ENCODE data around the gene MYF5. TPM values are rescaled to one million over a fixed set of nuclear protein-coding genes. Genes with fewer than 3 reads are reported as not detected.

The MYF5 gene
- total RNA-seq, 4 donors from 2014 or later = not detected

DNA sequence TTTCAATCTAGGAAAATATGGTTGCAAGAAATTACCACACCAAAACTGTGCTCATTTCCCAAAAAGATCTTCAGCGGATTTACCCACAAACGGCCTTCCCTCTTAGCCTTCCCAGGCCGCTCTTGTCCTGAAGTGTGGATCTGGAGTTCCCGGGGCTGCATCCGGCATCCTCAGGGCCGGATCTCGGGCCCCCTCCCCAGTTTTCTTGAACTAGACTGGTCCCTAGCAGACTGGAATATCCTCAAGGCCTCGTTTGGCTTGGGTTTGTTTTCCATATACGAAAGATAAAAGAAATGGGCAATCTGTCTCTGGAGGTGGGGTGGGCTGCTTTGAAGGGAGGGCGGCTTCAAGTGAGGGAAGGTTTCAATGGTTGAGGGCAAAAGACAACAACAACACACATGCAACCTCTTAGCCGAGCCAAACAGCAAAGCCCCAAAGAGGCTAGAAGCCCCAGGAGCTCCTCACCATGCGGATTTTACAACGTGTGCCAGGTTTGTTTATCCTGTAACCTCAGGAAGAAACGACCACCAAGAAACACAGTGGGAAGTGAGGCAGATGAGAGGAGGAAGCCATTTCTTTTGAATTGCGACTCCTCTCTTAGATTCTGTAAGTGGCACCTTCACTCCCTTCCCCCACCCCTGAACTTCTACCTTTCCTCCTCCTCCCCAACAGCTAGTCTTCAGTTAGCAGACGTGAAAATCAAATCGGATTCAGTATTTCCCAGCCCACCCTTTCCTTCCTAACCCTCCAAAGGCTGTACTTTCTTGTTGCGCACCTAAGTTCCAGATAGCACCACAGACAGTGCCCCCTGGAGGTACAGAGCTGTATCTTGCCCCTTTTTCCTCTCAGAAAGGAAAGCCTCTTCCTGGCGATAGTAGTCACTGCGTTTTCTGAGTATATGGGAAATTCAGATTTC is 6.6 kb upstream of the MYF5 start:
- intact Hi-C loops (cut with DNase I) = no loop called here
- no peak overlapping the region for H3K4me3 ChIP-seq
- no peak for DNase-seq (ENCODE audit: extremely low spot score)
- no peaks in the 10 kb centered on the region for H3K36me3 ChIP-seq
- TF ChIP-seq, protein P1, sequence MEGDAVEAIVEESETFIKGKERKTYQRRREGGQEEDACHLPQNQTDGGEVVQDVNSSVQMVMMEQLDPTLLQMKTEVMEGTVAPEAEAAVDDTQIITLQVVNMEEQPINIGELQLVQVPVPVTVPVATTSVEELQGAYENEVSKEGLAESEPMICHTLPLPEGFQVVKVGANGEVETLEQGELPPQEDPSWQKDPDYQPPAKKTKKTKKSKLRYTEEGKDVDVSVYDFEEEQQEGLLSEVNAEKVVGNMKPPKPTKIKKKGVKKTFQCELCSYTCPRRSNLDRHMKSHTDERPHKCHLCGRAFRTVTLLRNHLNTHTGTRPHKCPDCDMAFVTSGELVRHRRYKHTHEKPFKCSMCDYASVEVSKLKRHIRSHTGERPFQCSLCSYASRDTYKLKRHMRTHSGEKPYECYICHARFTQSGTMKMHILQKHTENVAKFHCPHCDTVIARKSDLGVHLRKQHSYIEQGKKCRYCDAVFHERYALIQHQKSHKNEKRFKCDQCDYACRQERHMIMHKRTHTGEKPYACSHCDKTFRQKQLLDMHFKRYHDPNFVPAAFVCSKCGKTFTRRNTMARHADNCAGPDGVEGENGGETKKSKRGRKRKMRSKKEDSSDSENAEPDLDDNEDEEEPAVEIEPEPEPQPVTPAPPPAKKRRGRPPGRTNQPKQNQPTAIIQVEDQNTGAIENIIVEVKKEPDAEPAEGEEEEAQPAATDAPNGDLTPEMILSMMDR (IDR thresholded peaks at IDR 0.05) = no peak
- TF ChIP-seq POLR2AphosphoS5 (IDR thresholded peaks at IDR 0.05) (no peak), POLR2A (IDR thresholded peaks at IDR 0.05; ENCODE audit: low read depth) (no peak)
- H3K27me3 ChIP-seq = peaks cover 0 to 15% (median 0%) of the 10 kb centered on the region in 4 donors
- WGBS = 79% methylated on average over 20 of the region's 20 CpGs
- H3K9me3 ChIP-seq = no peaks in the 10 kb centered on the region
- no peak overlapping the region for H3K27ac ChIP-seq (replicated peaks in 1 of 4)
- peaks cover 0 to 5% (median 0%) of the 10 kb centered on the region in 4 donors for H3K4me1 ChIP-seq

DNA sequence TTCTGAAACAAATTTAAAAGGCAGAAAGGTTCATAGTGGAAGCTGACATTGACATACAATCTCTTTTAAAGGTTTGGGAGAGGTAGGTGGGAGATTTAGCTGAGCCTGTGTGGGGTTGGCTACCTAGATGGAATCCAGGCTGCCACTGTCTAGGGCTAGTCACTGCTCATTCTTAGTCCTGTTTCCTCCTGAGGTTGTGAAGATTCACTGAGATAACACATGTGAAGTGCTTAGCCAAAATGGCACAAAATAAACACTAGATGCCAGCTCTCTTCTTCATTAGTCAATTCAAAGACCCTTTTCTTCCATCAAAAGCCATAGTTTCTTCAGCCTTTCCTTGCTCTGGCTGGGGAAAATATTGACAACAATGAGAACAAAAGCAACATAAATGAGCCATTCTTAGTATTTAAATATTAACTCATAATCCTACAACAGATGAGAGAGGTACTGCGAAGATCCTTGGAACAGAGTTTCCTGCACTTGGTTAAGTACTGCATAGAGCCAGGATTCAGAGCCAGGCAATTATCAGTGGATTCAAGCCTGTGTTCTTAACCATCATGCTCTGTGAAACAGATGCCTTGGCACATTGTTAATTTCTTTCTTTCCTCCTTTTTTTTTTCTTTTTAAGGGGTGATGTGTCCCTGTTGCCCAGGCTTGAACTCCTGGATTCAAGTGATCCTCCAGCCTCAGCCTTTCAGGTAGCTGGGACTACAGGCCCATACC is 5.8 kb upstream of the MYF5 start:
- peaks cover 0 to 15% (median 0%) of the 10 kb centered on the region in 4 donors for H3K27me3 ChIP-seq
- WGBS = 93% methylated on average over 1 of the region's 1 CpG
- DNase-seq (ENCODE audit: extremely low spot score) = no peak
- H3K4me3 ChIP-seq = no peak overlapping the region
- H3K9me3 ChIP-seq = no peaks in the 10 kb centered on the region
- intact Hi-C loops (cut with DNase I) = no loop called here
- H3K4me1 ChIP-seq = peaks cover 0 to 5% (median 0%) of the 10 kb centered on the region in 4 donors
- H3K36me3 ChIP-seq = no peaks in the 10 kb centered on the region
- H3K27ac ChIP-seq (replicated peaks in 1 of 4) = no peak overlapping the region
- TF ChIP-seq, protein P1 (IDR thresholded peaks at IDR 0.05) = no peak
- TF ChIP-seq POLR2A (IDR thresholded peaks at IDR 0.05; ENCODE audit: low read depth) = no peak
- no peak for TF ChIP-seq EP300 (IDR thresholded peaks at IDR 0.05)
- no peak for TF ChIP-seq POLR2AphosphoS5 (IDR thresholded peaks at IDR 0.05)

DNA sequence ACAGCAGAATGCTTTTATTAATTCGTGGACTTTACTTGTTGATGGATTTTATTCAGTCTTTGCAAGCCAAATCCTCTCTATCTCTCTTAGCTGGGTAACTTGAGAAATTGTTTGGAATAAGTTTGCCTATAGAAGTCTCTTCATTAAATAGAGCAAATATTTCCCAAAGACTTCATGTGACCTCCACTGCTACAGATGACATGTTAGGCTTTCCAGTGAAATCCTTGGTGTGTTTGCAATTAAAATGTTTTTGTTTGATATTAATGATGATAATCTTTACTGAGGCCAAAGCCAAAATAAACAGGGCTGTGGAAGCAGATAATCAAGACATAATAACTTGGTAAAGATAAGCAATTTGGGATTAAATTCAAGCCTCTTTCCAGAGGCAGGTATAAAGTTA is 4.8 kb upstream of the MYF5 start:
- intact Hi-C loops (cut with DNase I) = no loop called here
- Histone ChIP-seq H3K36me3 (no peaks in the 10 kb centered on the region), H3K4me1 (peaks cover 0 to 5% (median 0%) of the 10 kb centered on the region in 4 donors), H3K9me3 (no peaks in the 10 kb centered on the region), H3K27me3 (peaks cover 0 to 19% (median 0%) of the 10 kb centered on the region in 4 donors), H3K27ac (replicated peaks in 1 of 4) (no peak overlapping the region), H3K4me3 (no peak overlapping the region)
- TF ChIP-seq POLR2A (IDR thresholded peaks at IDR 0.05; ENCODE audit: low read depth) (no peak), EP300 (IDR thresholded peaks at IDR 0.05) (no peak)
- TF ChIP-seq, protein P1 (IDR thresholded peaks at IDR 0.05) = no peak
- no peak for DNase-seq (ENCODE audit: extremely low spot score)
- 76% methylated on average over 1 of the region's 1 CpG for WGBS

DNA sequence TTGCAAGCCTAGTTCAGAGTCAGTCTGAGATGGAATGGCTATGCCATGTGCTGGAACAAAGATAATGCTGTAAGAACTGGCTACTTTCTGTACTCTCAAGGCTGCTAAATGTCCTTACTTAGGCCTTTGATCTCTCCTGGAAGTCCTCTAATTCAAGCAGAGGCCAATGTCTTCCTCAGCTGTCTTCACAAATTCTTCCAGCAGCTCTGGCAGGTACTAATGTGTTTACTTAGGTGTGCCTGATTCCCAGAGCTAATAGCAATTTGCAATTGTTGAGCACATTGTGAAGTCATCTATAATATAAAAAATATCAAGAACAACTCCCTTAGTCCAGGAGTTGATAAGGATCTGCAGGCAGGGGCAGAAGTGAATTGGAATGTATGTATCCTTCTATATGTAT is 3.8 kb upstream of the MYF5 start:
- no peak overlapping the region for H3K27ac ChIP-seq (replicated peaks in 1 of 4)
- no peak for DNase-seq (ENCODE audit: extremely low spot score)
- H3K9me3 ChIP-seq = no peaks in the 10 kb centered on the region
- no peak for TF ChIP-seq POLR2A (IDR thresholded peaks at IDR 0.05; ENCODE audit: low read depth)
- TF ChIP-seq POLR2AphosphoS5 (IDR thresholded peaks at IDR 0.05) = no peak
- TF ChIP-seq EP300 (IDR thresholded peaks at IDR 0.05) = no peak
- TF ChIP-seq, protein P1 (IDR thresholded peaks at IDR 0.05) = no peak
- H3K27me3 ChIP-seq = peaks cover 0 to 23% (median 0%) of the 10 kb centered on the region in 4 donors
- H3K4me3 ChIP-seq = no peak overlapping the region
- peaks cover 0 to 5% (median 0%) of the 10 kb centered on the region in 4 donors for H3K4me1 ChIP-seq
- intact Hi-C loops (cut with DNase I) = no loop called here
- no peaks in the 10 kb centered on the region for H3K36me3 ChIP-seq
